ENCODE data around the gene OR6C65.
"Not testable (repeated sequence)": the region's sequence is repeated elsewhere in the genome, so short reads cannot be mapped to it uniquely, and the experiment has no call there.

OR6C65 gene

GRCh38 chr12:55392032-55392795 is 8.1 kb upstream of the OR6C65 start:
- no peak for TF ChIP-seq CTCF (IDR thresholded peaks at IDR 0.05; ENCODE audit: low read depth, low read length, missing control alignments)
- Histone ChIP-seq H3K27me3 (replicated peaks) (no peaks in the 10 kb centered on the region), H3K27ac (no peak overlapping the region), H3K36me3 (replicated peaks) (no peaks in the 10 kb centered on the region), H3K4me3 (ENCODE audit: low read depth, low read length) (no peak overlapping the region)
- in situ Hi-C loops (cut with HindIII; ENCODE audit: low pct_ligation_motif_present, low sequenced_read_pairs), result no loop called here
- no peak for DNase-seq

- Histone ChIP-seq H3K36me3 (replicated peaks) (no peaks in the 10 kb centered on the region), H3K27me3 (replicated peaks) (no peaks in the 10 kb centered on the region), H3K27ac (no peak overlapping the region), H3K4me3 (ENCODE audit: low read depth, low read length) (no peak overlapping the region)
- in situ Hi-C loops (cut with HindIII; ENCODE audit: low pct_ligation_motif_present, low sequenced_read_pairs), result no loop called here
- TF ChIP-seq CTCF (IDR thresholded peaks at IDR 0.05; ENCODE audit: low read depth, low read length, missing control alignments), result no peak
- DNase-seq, result no peak
Observed at GRCh38 chr12:55396326-55396725, 4.0 kb upstream of the OR6C65 start.

GRCh38 chr12:55407866-55408265 is 7.5 kb downstream of the OR6C65 start:
- DNase-seq, result no peak
- no peak for TF ChIP-seq CTCF (IDR thresholded peaks at IDR 0.05; ENCODE audit: low read depth, low read length, missing control alignments)
- no peaks in the 10 kb centered on the region for H3K36me3 ChIP-seq (replicated peaks)
- in situ Hi-C loops (cut with HindIII; ENCODE audit: low pct_ligation_motif_present, low sequenced_read_pairs), result no loop called here
- no peak overlapping the region for H3K4me3 ChIP-seq (ENCODE audit: low read depth, low read length)
- no peak overlapping the region for H3K27ac ChIP-seq
- H3K27me3 ChIP-seq (replicated peaks), result no peaks in the 10 kb centered on the region

- H3K27me3 ChIP-seq (replicated peaks); in situ Hi-C loops (cut with HindIII; ENCODE audit: low pct_ligation_motif_present, low sequenced_read_pairs); H3K27ac ChIP-seq; DNase-seq; H3K4me3 ChIP-seq (ENCODE audit: low read depth, low read length); H3K36me3 ChIP-seq (replicated peaks): not testable (repeated sequence)
Observed at GRCh38 chr12:55409133-55409532, 8.8 kb downstream of the OR6C65 start.

- H3K4me3 ChIP-seq (ENCODE audit: low read depth, low read length); DNase-seq; H3K27ac ChIP-seq; H3K36me3 ChIP-seq (replicated peaks); H3K27me3 ChIP-seq (replicated peaks); in situ Hi-C loops (cut with HindIII; ENCODE audit: low pct_ligation_motif_present, low sequenced_read_pairs): not testable (repeated sequence)
Observed at GRCh38 chr12:55412138-55412537, 11.8 kb downstream of the OR6C65 start.

GRCh38 chr12:55413498-55414388 is 13.4 kb downstream of the OR6C65 start:
- H3K4me3 ChIP-seq (ENCODE audit: low read depth, low read length); H3K27ac ChIP-seq; H3K36me3 ChIP-seq (replicated peaks); DNase-seq; H3K27me3 ChIP-seq (replicated peaks); in situ Hi-C loops (cut with HindIII; ENCODE audit: low pct_ligation_motif_present, low sequenced_read_pairs): not testable (repeated sequence)

GRCh38 chr12:55414396-55414823 is 14.1 kb downstream of the OR6C65 start:
- H3K36me3 ChIP-seq (replicated peaks); in situ Hi-C loops (cut with HindIII; ENCODE audit: low pct_ligation_motif_present, low sequenced_read_pairs); H3K27ac ChIP-seq; H3K4me3 ChIP-seq (ENCODE audit: low read depth, low read length); DNase-seq; H3K27me3 ChIP-seq (replicated peaks): not testable (repeated sequence)

GRCh38 chr12:55414889-55415288 is 14.6 kb downstream of the OR6C65 start:
- H3K4me3 ChIP-seq (ENCODE audit: low read depth, low read length); H3K27ac ChIP-seq; H3K27me3 ChIP-seq (replicated peaks); DNase-seq; H3K36me3 ChIP-seq (replicated peaks); in situ Hi-C loops (cut with HindIII; ENCODE audit: low pct_ligation_motif_present, low sequenced_read_pairs): not testable (repeated sequence)

Measured in brain microvascular endothelial cell (primary cell).